ENCODE data around the gene PLCH1. TPM values are rescaled to one million over a fixed set of nuclear protein-coding genes. Genes with fewer than 3 reads are reported as not detected.

Gene PLCH1
- total and polyA plus RNA-seq, 9 donors, result 0.04 to 6.3 (median 0.79) TPM

- Histone ChIP-seq H3K36me3 (no peaks in the 10 kb centered on the region), H3K27ac (no peak overlapping the region), H3K4me1 (ENCODE audit: insufficient read depth) (no peaks in the 10 kb centered on the region), H3K27me3 (no peaks in the 10 kb centered on the region), H3K4me3 (no peak overlapping the region), H3K9me3 (no peaks in the 10 kb centered on the region)
- TF ChIP-seq, protein P1, sequence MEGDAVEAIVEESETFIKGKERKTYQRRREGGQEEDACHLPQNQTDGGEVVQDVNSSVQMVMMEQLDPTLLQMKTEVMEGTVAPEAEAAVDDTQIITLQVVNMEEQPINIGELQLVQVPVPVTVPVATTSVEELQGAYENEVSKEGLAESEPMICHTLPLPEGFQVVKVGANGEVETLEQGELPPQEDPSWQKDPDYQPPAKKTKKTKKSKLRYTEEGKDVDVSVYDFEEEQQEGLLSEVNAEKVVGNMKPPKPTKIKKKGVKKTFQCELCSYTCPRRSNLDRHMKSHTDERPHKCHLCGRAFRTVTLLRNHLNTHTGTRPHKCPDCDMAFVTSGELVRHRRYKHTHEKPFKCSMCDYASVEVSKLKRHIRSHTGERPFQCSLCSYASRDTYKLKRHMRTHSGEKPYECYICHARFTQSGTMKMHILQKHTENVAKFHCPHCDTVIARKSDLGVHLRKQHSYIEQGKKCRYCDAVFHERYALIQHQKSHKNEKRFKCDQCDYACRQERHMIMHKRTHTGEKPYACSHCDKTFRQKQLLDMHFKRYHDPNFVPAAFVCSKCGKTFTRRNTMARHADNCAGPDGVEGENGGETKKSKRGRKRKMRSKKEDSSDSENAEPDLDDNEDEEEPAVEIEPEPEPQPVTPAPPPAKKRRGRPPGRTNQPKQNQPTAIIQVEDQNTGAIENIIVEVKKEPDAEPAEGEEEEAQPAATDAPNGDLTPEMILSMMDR (IDR thresholded peaks at IDR 0.05), result no peak
- TF ChIP-seq EP300 (IDR thresholded peaks at IDR 0.05), result no peak
- no peak for DNase-seq
- intact Hi-C loops (cut with DNase I), result no loop called here
- WGBS, 3 donors, result 87 to 91% (median 89%) methylated on average over 1 of the region's 1 CpG
Measured at GRCh38 chr3:155372281-155372680, 372.6 kb downstream of the PLCH1 start.

DNA sequence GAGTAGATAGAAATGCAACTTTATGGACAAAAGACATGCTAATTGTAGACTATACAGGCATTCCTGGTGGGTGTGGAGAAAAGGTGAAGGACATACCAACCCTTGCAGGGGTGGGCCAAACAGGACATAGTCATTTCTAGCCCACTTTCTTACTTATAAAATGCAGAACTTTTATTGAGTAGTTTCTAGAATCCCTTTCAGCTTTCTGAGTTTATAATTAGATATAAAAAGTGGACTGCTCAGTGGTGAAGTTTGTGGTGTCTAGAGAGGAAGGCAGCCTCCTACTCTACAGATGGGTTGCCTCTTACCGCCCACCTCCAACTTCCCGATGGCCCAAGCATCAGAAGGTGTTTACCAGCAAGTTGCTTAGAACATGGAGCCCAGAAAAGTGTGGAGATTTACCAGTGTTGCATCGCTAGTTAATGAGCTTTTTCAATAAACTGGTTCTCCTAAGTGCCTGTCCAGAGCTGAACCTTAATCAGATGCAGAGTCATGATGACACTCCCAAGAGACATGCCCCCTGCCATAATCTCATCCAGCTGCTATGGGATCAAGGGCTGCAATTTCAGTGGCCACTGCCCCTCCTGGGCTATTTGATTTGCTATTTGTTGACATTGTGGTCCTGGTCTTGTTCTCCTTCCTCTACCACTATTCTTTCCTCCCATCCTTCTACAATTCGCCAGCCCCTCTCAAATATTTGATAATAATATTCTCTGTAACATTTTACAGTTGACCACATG is 373.9 kb downstream of the PLCH1 start:
- DNase-seq, result no peak
- 82 to 90% (median 87%) methylated on average over 4 of the region's 4 CpGs for WGBS, 3 donors
- Histone ChIP-seq H3K27me3 (no peaks in the 10 kb centered on the region), H3K9me3 (no peaks in the 10 kb centered on the region), H3K27ac (no peak overlapping the region), H3K4me1 (ENCODE audit: insufficient read depth) (no peaks in the 10 kb centered on the region), H3K4me3 (no peak overlapping the region), H3K36me3 (no peaks in the 10 kb centered on the region)
- intact Hi-C loops (cut with DNase I), result no loop called here
- TF ChIP-seq, protein P1 (IDR thresholded peaks at IDR 0.05), result no peak
- TF ChIP-seq POLR2A (IDR thresholded peaks at IDR 0.05), result no peak
- TF ChIP-seq EP300 (IDR thresholded peaks at IDR 0.05), result no peak

DNA sequence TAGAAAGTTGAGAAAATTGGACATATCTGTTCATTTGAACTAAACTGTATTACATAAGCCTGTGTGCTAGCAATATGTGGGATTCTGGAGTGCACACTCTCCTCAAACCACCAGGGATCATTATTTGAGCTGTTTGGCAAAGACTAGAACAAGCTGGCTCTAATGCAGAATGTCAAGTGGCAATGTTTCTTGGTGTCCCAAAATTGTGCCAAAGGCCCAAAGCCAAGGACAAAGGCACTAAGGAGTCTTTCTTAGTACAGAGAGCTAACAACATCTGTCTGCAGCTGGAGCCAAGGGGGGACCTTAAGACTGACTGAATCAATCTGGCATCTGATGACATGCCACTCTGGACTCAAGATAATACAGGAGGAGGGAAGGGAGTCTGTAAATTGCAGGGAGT is 374.7 kb downstream of the PLCH1 start:
- Histone ChIP-seq H3K4me1 (ENCODE audit: insufficient read depth) (no peaks in the 10 kb centered on the region), H3K36me3 (no peaks in the 10 kb centered on the region), H3K4me3 (no peak overlapping the region), H3K27ac (no peak overlapping the region), H3K27me3 (no peaks in the 10 kb centered on the region), H3K9me3 (peaks cover 0 to 4% of the 10 kb centered on the region in 2 donors)
- no peak for TF ChIP-seq EP300 (IDR thresholded peaks at IDR 0.05)
- no peak for TF ChIP-seq POLR2A (IDR thresholded peaks at IDR 0.05)
- TF ChIP-seq, protein P1 (IDR thresholded peaks at IDR 0.05), result no peak
- intact Hi-C loops (cut with DNase I), result no loop called here
- no peak for DNase-seq

DNA sequence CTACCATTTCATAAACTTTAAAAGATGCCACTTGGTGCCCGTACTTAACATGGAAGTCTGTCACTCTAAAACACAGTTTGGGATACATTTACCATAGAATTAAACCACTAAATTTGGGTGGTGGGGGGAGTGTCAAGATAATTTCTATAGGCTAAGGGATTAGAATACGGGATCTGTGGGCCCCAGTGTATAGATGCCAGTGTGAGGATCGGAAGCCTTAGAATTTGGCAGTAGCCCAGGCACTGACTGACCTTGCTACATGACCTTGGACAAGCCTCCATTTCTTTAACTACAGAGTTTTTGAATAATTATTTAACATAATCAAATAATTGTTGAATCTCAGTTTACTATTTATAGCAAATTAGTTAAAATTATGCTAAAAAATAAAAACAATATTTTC is 375.1 kb downstream of the PLCH1 start:
- peaks cover 0 to 4% of the 10 kb centered on the region in 2 donors for H3K9me3 ChIP-seq
- H3K27ac ChIP-seq, result no peak overlapping the region
- no peaks in the 10 kb centered on the region for H3K27me3 ChIP-seq
- 44 to 71% (median 49%) methylated on average over 3 of the region's 3 CpGs for WGBS, 3 donors
- no peaks in the 10 kb centered on the region for H3K4me1 ChIP-seq (ENCODE audit: insufficient read depth)
- TF ChIP-seq EP300 (IDR thresholded peaks at IDR 0.05), result no peak
- no peak for TF ChIP-seq POLR2A (IDR thresholded peaks at IDR 0.05)
- no peak for DNase-seq
- intact Hi-C loops (cut with DNase I), result no loop called here
- H3K4me3 ChIP-seq, result no peak overlapping the region
- H3K36me3 ChIP-seq, result no peaks in the 10 kb centered on the region

DNA sequence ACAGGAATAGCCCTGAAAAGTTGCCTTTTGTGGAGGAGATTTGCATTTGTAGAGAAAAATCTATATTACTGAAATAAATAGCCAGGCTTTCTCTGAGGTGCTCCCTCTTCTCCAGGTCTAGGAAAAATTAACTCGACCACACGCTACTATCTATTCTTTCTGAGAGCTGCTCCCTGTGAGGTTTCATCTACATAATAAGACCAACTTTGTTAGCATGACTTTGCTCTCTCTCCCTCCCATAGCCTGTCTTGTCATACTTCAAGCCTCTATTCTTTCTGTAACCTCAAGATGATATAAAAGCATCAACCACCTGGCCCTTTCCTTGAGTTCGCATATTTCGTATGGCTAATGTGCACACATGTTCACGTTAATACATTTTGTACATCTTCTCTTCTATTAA is 375.6 kb downstream of the PLCH1 start:
- no peak overlapping the region for H3K4me3 ChIP-seq
- H3K27ac ChIP-seq, result no peak overlapping the region
- intact Hi-C loops (cut with DNase I), result no loop called here
- 88 to 91% (median 91%) methylated on average over 5 of the region's 5 CpGs for WGBS, 3 donors
- H3K36me3 ChIP-seq, result no peaks in the 10 kb centered on the region
- DNase-seq, result no peak
- H3K4me1 ChIP-seq (ENCODE audit: insufficient read depth), result no peaks in the 10 kb centered on the region
- H3K27me3 ChIP-seq, result no peaks in the 10 kb centered on the region
- TF ChIP-seq EP300 (IDR thresholded peaks at IDR 0.05) (no peak), POLR2A (IDR thresholded peaks at IDR 0.05) (no peak)
- TF ChIP-seq, protein P1 (IDR thresholded peaks at IDR 0.05), result no peak
- peaks cover 0 to 4% of the 10 kb centered on the region in 2 donors for H3K9me3 ChIP-seq

Measured in ovary (tissue), 9 donors.